GM15510 (cell line): ENCODE data around the gene AK4.

Source experiments
- POLR2A ChIP-seq: IDR thresholded peaks from 3 replicates; pipeline ENCODE4 v1.6.1; 2011; ENCODE audit warnings: borderline replicate concordance; ENCODE audit not compliant: insufficient read length; ENCODE audit errors: extremely low read depth

The AK4 gene

GRCh38 chr1:65221638-65222339, 73.8 kb downstream of the AK4 start:
- TF ChIP-seq POLR2A: no peak

GRCh38 chr1:65222340-65222940, 74.4 kb downstream of the AK4 start:
- TF ChIP-seq POLR2A: no peak

GRCh38 chr1:65224681-65225091, 76.7 kb downstream of the AK4 start:
- TF ChIP-seq POLR2A: no peak

GRCh38 chr1:65225179-65225578, 77.2 kb downstream of the AK4 start:
- no peak for TF ChIP-seq POLR2A

GRCh38 chr1:65229201-65229600, 81.2 kb downstream of the AK4 start:
- TF ChIP-seq POLR2A: no peak

GRCh38 chr1:65229754-65230339, 81.8 kb downstream of the AK4 start:
- no peak for TF ChIP-seq POLR2A

GRCh38 chr1:65230731-65231481, 82.9 kb downstream of the AK4 start:
- no peak for TF ChIP-seq POLR2A

GRCh38 chr1:65231718-65232330, 83.8 kb downstream of the AK4 start:
- no peak for TF ChIP-seq POLR2A

- TF ChIP-seq POLR2A: no peak
Observed at GRCh38 chr1:65232461-65232990, 84.5 kb downstream of the AK4 start.

GRCh38 chr1:65233782-65234181, 85.8 kb downstream of the AK4 start:
- TF ChIP-seq POLR2A: no peak

- no peak for TF ChIP-seq POLR2A
Observed at GRCh38 chr1:65235867-65236805, 88.1 kb downstream of the AK4 start.

GRCh38 chr1:65237503-65237902, 89.5 kb downstream of the AK4 start:
- TF ChIP-seq POLR2A: no peak

- TF ChIP-seq POLR2A: no peak
Observed at GRCh38 chr1:65238010-65238409, 90.0 kb downstream of the AK4 start.

- no peak for TF ChIP-seq POLR2A
Observed at GRCh38 chr1:65243491-65243890, 95.5 kb downstream of the AK4 start.
